Effector CD8-positive, alpha-beta T cell (primary cell): ENCODE results near the gene PLP2.
A peak's percentile ranks its signal among the peaks of the same experiment; 100 is the strongest.
"Not testable (repeated sequence)": the region's sequence is repeated elsewhere in the genome, so short reads cannot be mapped to it uniquely, and the experiment has no call there.

Experiments used
- DNase-seq: peaks from one replicate; lab custom pipeline; 2025; lab: John Stamatoyannopoulos, UW
- total RNA-seq, 4 experiments: gene quantifications; one replicate each; lab custom pipeline; 2026; lab: John Stamatoyannopoulos, UW

PLP2 gene, protein sequence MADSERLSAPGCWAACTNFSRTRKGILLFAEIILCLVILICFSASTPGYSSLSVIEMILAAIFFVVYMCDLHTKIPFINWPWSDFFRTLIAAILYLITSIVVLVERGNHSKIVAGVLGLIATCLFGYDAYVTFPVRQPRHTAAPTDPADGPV
- 120 to 162 (median 145) reads per million in 4 experiments for total RNA-seq

DNA sequence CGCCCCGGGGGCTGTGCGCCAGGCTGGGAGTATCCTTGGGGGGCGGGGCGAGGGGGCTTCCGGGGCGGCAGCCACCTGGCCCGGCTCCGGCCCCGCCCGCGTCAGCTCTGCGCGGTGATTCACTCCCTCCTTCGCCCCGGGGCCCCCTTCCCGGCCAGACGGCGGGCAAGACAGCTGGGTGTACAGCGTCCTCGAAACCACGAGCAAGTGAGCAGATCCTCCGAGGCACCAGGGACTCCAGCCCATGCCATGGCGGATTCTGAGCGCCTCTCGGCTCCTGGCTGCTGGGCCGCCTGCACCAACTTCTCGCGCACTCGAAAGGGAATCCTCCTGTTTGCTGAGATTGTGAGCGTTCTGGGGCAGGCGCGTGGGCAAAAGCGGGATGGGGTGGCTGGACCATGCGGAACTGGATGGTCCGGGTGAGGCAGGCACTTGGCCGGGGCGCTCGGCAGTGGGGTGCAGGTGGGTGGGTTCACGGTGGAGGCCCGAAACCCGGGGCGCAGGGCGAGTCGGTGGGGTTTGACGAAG lies at the start of gene PLP2:
Gene PLP2 (plus strand): TSS at position 147 of the 528 bp plus-strand sequence. CDS start 103 bp downstream, at position 250.
- peak; percentile 26 for DNase-seq

DNA sequence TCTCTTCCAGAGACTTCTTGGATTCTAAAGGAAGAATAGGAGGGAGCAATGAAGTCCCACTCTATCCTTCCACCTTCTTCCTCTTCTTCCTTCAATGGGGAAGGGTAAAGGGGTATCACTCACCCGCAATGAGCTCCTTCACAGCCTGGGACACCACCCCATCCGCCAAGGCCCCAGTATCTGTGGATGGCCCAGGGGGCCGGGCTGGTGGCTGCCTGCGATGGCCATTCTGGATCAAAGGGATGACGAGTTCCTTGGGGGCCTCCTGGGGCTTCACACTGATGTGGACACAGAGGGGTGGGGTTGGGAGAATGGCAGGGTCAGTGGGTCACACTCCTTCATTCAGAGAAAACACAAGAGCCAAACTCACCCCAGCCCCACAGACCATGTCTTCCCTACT lies 49.2 kb upstream of the PLP2 start:
- no peak for DNase-seq

DNA sequence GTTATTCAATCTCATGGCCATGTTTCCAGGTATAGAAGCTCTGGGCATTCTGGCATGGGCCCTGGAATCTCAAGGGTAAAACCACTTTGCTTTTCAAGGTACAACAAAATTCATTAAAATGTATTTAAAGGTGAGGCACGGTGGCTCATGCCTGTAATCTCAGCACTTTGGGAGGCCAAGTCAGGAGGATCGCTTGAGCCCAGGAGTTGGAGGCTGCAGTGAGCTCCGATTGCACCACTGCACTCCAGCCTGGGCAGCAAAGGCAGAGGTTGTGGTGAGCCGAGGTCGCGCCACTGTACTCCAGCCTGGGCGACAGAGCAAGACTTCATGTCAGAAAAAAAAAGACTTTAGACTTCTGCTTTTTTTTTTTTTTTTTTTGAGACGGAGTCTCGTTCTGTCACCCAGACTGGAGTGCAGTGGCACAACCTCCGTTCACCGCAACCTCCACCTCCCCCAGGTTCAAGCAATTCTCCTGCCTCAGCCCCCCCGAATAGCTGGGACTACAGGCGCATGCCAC lies 43.9 kb upstream of the PLP2 start:
- not testable (repeated sequence) for DNase-seq

DNA sequence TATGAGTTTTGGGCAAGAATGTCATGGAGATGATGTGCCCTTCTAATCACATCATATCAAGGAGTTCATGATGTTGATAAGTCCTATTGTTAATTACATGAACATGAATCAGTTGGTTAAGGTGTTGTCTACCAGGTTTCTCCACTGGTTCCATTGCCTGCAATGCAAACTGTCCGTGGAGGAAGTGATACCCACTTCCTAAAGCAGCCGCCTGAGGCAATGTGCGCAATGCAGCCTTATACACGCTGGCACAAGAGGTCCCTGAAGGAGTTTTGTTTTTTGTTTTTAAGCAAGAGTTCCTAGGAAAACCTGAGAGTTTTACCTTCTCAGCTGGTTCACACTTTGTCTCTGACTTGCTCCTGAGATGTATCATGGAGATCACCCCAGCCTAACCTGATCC lies 42.3 kb upstream of the PLP2 start:
- no peak for DNase-seq

DNA sequence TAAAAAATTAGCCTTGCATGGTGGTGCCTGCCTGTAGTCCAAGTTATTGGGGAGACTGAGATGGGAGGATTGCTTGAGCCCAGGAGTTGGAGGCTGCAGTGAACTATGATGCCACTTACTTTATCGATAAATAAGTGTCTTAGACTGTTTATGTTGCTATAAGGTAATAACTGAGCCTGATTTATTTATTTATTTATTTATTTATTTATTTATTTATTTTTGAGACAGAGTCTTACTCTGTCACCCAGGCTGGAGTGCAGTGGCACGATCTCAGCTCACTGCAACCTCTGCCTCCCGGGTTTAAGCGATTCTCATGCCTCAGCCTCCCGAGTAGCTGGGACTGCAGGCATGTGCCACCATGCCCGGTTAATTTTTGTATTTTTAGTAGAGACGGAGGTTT lies 39.4 kb upstream of the PLP2 start:
- not testable (repeated sequence) for DNase-seq

DNA sequence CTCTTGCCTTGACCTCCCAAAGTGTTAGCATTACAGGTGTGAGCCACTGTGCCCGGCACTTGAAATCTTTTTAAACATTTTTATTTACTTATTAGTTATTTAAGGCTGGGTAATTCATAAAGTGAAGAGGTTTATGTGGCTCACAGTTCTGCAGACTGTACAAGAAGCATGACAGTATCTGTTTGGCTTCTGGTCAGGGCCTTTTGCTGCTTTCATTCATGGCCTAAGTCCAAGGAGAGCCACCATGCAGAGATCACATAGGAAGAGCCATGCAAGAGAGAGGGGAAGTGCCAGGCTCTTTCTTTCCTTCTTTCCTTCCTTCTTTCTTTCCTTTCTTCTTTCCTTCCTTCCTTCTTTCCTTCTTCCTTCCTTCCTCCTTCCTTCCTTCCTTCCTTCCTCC lies 37.9 kb upstream of the PLP2 start:
- no peak for DNase-seq

DNA sequence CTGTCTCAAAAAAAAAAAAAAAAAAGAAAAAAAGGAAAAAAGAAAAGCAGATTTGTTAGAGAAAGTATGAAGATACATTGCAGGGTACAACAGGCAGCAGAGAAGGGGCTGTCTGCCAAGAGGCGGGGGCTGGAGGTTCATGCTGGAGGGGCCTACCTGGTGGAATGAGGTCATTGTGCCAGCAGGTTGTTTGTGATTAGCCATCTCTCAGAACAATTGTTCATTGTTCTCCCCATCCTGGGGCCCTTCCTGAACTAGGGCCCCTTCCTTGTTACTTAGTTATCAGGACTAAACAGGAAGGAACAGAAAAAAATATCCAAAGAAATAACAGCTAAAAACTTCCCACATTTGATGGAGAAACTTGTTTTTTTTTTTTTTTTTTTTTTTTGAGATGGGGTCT lies 34.2 kb upstream of the PLP2 start:
- no peak for DNase-seq

DNA sequence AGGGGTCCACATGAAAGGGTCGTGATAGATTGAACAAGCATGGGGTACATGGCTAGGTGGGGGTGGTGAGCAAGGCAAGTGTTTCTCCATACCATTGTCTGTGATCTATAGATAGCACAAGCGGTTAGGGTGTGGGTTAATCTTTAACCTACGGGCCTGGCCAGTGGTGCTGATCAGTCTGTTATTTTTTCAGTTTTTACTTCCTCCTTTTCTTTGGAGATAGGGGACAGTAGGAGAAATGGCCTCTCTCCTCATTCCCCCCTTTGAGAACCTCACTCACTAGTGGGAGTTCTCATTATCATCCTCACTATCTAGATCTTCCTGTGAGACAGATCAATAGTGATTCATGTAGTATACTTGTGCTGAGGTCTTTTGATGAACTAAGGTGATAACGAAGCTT lies 32.0 kb upstream of the PLP2 start:
- no peak for DNase-seq

DNA sequence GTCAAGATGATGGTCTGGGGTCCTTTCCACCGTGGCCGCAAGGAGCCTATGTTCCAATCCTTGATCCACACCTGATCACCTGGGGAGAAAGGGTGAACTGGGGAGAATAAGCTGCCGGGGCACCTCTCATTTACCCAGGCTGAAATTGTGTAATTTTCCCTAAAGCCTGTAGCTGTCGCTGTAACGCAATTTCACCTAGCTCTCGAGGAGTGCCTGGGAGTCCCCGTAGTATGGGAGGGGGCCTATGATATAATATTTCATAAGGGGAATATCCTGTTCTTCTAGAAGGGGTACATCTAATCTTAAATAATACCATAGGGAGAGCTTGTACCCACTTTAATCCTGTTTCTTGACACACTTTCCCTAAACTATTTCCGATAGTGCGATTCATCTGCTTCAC lies 29.4 kb upstream of the PLP2 start:
- not testable (repeated sequence) for DNase-seq

DNA sequence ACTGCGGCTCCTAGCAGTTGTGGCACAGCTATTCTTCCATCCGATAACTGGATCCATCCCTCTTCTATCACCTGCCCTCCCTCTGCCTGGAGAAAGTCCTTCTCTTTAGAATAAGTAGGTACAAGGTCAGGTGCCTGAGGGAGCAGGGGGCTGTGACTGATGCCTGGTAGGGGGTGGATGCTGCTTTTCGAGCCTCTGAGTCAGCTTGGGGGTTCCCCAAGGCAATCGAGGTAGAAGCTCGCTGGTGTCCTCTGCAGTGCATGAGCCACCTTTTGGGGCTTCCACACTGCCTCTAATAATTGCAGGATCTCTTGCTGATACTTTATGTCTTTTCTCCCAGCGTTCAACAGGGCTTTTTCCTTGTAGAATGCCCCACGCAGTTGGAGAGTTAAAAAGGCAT lies 28.5 kb upstream of the PLP2 start:
- DNase-seq = not testable (repeated sequence)

DNA sequence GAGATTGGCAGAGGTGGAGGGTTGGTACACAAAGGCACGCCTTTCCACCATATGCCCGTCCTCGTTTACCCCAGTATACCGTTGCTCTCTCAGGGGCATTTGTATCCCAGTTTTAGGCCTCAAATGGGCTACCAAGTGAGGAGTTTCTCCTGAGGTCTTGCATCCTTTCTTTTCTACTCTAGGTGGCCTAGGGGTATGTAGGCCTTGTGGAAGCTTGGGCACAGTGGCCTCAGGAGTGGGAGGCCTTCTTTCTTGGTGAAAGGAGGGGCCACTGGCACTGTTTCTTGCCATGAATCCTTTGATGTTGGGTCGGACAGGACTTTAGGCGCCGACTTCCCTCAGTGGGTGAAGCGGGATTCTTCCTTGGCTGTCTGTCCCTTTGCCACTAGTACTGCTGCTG lies 24.4 kb upstream of the PLP2 start:
- no peak for DNase-seq

DNA sequence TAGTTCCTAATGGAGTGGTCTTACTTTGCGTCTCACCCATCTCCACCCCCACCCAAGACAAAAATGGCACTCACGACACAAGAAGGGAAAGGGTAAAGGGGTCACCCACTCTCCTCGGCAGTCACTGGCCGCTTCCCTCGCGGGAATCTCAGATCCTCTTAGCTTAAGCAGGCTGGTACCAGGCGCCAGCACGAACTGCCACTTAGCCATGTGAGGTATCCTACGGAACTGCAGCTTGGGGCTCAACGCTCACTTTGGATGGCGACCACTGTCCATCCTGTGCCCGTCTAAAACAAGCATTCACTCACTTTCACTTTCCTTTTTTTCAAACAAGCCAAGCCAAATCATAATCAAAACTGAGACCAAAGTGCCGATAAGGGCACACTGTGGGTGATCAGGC lies 23.8 kb upstream of the PLP2 start:
- DNase-seq = no peak

DNA sequence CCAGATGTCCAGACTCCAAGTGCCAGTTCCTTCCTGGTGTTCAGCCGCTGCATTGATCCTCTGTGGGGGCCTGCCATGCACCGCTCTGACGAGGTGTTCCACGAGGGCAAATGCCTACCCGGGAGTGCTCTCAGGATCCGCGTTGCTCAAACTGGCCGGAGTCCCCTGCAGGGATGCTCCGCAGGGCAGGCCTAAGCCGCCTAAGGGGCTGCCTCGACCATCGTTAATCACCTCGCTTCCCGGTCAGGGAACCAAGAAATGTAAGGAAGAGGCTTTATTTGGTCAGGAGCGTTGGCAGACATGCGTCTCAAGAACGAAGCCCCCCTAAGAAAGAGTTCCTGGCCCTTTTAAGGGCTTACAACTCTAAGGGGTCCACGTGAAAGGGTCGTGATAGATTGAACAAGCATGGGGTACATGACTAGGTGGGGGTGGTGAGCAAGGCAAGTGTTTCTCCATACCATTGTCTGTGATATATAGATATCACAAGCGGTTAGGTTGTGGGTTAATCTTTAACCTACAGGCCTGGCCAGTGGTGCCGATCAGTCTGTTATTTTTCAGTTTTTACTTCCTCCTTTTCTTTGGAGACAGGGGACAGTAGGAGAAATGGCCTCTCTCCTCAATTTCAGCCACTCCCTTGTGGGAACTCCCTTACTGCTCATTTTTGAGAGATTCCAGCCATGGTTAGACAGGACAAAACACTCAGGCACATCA lies 23.2 kb upstream of the PLP2 start:
- not testable (repeated sequence) for DNase-seq

DNA sequence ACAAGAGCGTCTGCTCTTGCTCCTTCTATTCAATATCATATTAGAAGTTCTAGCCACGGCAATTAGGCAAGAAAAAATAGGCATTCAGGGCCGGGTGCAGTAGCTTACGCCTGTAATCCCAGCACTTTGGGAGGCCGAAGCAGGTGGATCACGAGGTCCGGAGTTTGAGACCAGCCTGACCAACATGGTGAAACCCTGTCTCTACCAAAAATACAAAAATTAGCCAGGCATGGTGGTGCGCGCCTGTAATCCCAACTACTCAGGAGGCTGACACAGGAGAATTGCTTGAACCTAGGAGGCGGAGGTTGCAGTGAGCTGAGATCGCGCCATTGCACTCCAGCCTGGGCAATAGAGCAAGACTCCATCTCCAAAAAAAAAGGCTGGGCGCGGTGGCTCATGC lies 22.4 kb upstream of the PLP2 start:
- not testable (repeated sequence) for DNase-seq

DNA sequence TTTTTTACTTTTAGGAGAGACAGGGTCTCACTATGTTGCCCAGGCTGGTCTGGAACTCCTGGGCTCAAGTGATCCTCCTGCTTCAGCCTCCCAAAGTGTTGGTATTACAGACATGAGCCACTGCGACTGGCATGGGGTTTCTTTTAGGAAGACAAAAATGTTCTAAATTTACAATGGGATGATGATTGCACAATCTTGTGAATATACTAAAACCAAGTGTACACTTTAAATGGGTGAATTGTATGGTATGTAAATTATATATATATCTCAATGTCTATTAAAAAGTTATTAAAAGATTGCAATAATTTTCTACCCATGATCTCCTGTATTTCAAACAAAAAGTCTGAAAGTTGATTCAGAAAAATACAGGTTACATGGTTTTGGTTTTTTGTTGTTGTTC lies 18.2 kb upstream of the PLP2 start:
- DNase-seq = no peak

DNA sequence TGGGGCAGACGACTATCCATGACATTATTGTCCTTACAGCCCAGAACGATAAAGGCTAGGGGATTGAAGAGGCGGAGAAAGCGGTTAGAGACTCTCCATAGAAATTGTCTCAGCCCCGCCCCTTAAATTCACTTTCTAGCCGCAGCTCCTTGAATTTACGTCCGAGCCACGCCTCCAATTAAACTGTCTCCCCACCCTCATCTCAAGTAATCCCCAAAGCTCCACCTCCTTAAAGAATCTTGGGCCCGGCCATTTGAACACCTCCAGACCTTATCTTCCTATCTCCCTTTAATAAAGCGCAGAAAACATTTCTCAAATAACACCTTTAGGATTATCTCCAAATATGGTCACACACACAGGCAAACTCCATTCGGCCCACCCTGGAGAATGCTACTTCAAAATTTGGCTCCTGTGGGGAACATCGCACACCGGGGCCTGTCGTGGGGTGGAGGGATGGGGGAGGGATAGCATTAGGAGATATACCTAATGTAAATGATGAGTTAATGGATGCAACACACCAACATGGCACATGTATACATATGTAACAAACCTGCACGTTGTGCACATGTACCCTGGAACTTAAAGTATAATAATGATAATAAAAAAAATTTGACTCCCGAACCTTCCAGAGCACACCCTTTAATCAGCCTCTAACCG lies 16.3 kb upstream of the PLP2 start:
- DNase-seq = peak; percentile 6

DNA sequence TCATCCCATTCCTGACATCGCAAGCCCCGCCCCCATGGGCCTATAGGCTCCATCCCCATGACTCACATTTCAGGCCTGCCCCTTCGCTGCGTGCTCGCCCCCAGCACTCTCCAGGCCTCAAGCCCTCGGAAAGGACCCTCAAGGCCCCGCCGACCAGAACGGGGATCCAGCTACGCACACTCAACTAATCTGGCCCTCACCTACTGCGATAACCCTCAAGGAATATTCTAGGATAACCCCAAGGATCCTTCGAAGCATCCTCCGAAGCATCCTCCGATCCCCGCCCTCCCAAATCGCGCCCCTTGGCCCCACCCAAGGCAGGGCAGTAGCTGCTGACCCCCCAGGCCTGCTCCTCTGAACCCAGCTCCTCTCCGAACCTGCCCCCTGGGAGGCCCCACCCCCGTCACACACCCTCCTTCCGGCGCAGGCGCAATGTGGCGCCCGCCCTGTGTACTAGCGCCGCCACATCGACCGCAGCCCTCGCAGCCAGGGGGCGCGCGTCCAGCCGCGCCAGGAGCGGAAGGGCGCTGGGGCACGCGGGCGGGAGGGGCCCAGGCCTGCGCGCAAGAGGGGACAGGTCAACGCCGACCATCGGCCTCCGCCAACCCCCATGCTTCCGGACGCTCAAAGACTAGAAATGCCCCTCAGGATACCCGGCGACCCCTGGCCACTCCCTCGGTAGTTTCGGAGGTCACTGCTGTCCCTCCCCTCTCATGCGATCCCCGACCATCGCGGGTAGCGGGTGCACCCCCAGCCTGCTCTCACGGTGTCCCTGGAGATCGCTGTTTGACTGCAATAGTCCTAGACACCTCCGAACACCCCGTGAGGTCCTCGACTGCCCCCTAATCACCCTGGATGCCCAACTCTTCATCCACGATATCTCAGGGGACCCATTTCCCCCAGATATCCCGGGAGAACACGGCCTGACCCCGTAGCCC lies 15.5 kb upstream of the PLP2 start:
- peak; percentile 75 for DNase-seq

DNA sequence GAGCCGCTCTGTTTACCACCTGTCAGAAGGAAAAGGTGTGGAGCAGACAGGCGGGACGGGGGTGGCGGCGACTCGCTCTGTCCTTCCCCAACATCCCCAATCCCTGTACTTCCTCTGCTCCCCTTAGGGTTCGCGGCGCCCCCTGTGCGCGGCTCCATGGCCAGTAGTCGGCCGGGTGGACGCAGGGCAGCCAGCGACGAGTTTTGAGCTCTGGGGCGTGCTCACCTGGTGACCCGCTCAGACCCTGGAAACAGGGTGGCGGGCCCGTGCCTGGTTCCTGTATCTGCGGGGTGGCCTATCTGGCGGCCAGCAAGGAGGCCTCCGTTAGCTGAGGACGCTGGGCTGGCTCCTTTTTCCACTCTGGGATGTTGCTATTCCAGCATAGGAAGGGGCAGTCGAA lies 14.5 kb upstream of the PLP2 start:
- DNase-seq = no peak

DNA sequence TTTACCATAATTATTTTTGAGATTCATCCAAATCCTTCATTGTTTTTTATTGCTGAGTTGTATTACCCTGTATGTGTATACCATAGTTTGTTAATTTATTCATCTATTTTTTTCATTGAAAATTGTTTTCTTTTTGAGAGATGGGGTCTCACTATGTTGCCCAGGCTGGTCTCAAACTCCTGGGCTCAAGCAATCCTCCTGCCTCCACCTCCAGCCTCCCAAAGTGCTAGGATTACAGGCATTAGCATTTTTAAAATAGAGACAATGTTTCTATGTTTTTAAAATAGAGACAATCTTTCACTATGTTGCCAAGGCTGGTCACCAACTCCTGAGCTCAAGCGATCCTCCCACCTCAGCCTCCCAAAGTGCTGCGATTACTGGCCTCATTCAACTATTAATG lies 10.8 kb upstream of the PLP2 start:
- DNase-seq = no peak

DNA sequence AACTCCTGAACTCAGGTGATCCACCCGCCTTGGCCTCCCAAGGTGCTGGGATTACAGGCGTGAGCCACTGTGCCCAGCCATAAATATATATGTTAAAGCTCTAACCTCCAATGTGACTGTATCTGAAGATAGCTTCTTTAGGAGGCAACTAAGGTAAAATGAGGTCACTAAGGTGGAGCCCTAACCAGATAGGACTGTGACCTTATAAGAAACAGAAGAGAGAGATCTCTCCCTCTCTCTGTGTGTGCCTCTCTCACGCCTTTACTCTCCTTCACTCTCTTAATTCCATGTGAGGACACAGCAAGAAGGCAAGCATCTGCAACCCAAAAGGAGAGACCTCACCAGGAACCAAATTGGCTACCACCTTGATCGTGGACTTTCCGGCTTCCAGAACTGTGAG lies 10.1 kb upstream of the PLP2 start:
- no peak for DNase-seq

DNA sequence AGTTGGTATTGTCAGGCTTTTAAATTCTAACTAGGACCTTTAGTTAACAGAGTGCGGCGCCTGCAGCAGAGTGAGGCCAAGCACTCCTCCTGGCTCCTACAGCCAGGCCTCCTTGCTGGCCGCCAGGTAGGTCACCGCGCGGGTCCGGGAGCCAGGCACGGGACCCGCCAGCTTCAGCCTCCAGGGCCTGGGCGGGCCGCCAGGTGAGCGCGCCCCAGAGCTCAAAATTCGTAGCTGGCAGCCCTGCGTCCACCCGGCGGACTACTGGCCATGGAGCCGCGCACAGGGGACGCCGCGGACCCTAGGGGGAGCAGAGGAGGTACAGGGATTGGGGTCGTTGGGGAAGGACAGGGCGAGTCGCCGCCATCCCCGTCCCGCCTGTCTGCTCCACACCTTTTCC lies 9.1 kb upstream of the PLP2 start, which contains the start of gene MAGIX:
Gene MAGIX (plus strand): TSS at position 139 of the 400 bp plus-strand sequence. CDS start 132 bp downstream, at position 271.
- DNase-seq = no peak
